ENCODE data around the gene ETNK2. TPM values are rescaled to one million over a fixed set of nuclear protein-coding genes. Genes with fewer than 3 reads are reported as not detected.
"Not testable (repeated sequence)": the region's sequence is repeated elsewhere in the genome, so short reads cannot be mapped to it uniquely, and the experiment has no call there.

ETNK2 gene
- total and polyA plus RNA-seq, 2 experiments from 2014 or later: 4.2 to 5.0 TPM

DNA sequence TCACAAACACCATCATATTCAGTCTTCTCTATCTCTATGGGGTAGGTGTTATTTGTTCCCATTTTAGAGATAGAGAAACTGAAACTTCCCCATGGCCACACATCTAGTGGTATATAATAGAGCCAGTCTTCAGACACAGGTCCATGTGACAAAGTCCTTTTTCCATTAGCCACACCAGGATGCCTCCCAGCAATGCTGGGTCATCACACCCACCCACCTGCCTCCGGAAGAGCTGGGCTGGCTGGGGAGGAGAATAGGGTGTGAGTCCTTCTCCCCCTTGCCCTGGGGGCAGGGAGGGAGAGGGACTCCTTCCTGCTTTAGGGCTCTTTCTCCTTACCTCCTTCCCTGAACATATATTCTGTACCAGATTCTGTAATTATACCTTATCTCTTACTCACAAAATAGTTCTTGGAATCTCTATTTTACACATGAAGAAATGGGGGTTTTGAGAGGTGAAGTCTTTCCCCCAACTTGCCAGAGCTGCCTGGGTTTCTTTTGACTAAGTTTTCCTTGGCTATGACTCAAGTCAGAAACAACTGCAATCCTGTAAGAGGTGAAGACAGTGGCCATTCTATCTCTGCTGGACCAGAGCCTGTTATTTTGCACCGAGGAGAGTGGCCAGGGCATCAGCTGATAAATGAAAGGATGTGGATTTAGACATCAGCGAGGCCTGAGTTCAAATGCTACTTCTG, 49.0 kb downstream of the ETNK2 start:
- in situ Hi-C loops (cut with MboI): no loop called here
- H3K4me1 ChIP-seq (ENCODE audit: insufficient read depth): peaks cover 23% of the 10 kb centered on the region
- no peak overlapping the region for H3K4me2 ChIP-seq (ENCODE audit: unreplicated experiment)
- H3K79me2 ChIP-seq (ENCODE audit: insufficient read depth): peaks cover 82% of the 10 kb centered on the region
- no peaks in the 10 kb centered on the region for H3K9me3 ChIP-seq (ENCODE audit: low read depth)
- no peak overlapping the region for H2AFZ ChIP-seq
- H3K9ac ChIP-seq: no peak overlapping the region
- no peak for TF ChIP-seq EZH2 (IDR thresholded peaks at IDR 0.05; ENCODE audit: insufficient read depth, poor library complexity, severe bottlenecking)
- TF ChIP-seq EZH2phosphoT487 (IDR thresholded peaks at IDR 0.05; ENCODE audit: insufficient read depth, low read depth): no peak
- H3F3A ChIP-seq (ENCODE audit: insufficient read depth): peaks cover 7% of the 10 kb centered on the region; the same call in 1 of the 2 replicates
- WGBS, 2 experiments (ENCODE audit: low coverage in 1 of 2, low lambda C conversion rate in 2 of 2, missing lambda C conversion rate in 2 of 2): 62 to 69% methylated on average over 3 of the region's 3 CpGs
- no peak overlapping the region for H3K27ac ChIP-seq
- no peaks in the 10 kb centered on the region for H4K20me1 ChIP-seq (ENCODE audit: insufficient read depth)
- no peaks in the 10 kb centered on the region for H3K36me3 ChIP-seq (ENCODE audit: low read depth)
- DNase-seq: peak; percentile 43
- no peaks in the 10 kb centered on the region for H3K9me2 ChIP-seq (ENCODE audit: insufficient read depth)
- H3K4me3 ChIP-seq: no peak overlapping the region
- H3K27me3 ChIP-seq (replicated peaks; ENCODE audit: insufficient read depth): no peaks in the 10 kb centered on the region

DNA sequence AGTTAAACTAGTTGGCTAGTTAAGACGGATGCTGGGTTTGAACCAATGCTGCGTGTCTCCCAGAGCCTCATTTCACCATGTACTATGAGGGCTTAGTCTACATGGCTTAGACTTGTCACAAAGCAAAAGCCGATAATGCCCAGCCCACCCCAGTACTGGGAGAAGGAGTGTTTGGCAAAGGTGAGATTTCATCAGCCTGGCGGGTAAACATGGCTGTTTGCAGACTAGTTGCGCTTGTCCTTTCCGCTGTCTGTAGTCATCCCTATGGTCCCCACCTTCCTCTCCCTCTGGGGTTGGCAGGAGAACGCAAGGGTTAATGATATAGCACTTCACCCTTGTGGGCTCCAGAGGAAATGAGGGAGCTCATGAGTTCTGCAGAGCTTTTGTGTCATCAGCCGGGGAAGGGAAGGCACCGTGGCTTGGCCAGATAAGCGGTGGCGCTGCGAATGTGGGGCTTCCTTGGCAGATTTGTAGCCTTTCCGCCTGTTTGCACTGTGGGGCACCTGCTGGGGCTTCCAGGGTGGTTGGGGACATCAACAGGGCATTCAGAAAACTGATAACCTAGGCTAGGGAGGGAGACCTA, 49.7 kb downstream of the ETNK2 start:
- H3F3A ChIP-seq (ENCODE audit: insufficient read depth): peaks cover 7% of the 10 kb centered on the region; the same call in 1 of the 2 replicates
- no peaks in the 10 kb centered on the region for H3K36me3 ChIP-seq (ENCODE audit: low read depth)
- H3K9me2 ChIP-seq (ENCODE audit: insufficient read depth): no peaks in the 10 kb centered on the region
- H2AFZ ChIP-seq: no peak overlapping the region
- no peak overlapping the region for H3K9ac ChIP-seq
- peaks cover 81% of the 10 kb centered on the region for H3K79me2 ChIP-seq (ENCODE audit: insufficient read depth)
- in situ Hi-C loops (cut with MboI): no loop called here
- H3K9me3 ChIP-seq (ENCODE audit: low read depth): no peaks in the 10 kb centered on the region
- H3K27ac ChIP-seq: no peak overlapping the region
- whole genome bisulfite sequencing, 2 experiments (ENCODE audit: low coverage in 1 of 2, low lambda C conversion rate in 2 of 2, missing lambda C conversion rate in 2 of 2): 74% methylated on average over 13 of the region's 13 CpGs
- H3K4me3 ChIP-seq: no peak overlapping the region
- H3K4me1 ChIP-seq (ENCODE audit: insufficient read depth): peaks cover 23% of the 10 kb centered on the region
- no peak for DNase-seq
- H4K20me1 ChIP-seq (ENCODE audit: insufficient read depth): no peaks in the 10 kb centered on the region
- no peak overlapping the region for H3K4me2 ChIP-seq (ENCODE audit: unreplicated experiment)
- no peaks in the 10 kb centered on the region for H3K27me3 ChIP-seq (replicated peaks; ENCODE audit: insufficient read depth)
- no peak for TF ChIP-seq EZH2phosphoT487 (IDR thresholded peaks at IDR 0.05; ENCODE audit: insufficient read depth, low read depth)
- TF ChIP-seq EZH2 (IDR thresholded peaks at IDR 0.05; ENCODE audit: insufficient read depth, poor library complexity, severe bottlenecking): no peak

GRCh38 chr1:204099754-204100153, 52.1 kb downstream of the ETNK2 start:
- H3K27me3 ChIP-seq (replicated peaks; ENCODE audit: insufficient read depth); H3K27ac ChIP-seq; H3K9ac ChIP-seq; H3K4me3 ChIP-seq; in situ Hi-C loops (cut with MboI); H3K36me3 ChIP-seq (ENCODE audit: low read depth); H3K9me2 ChIP-seq (ENCODE audit: insufficient read depth); H3K9me3 ChIP-seq (ENCODE audit: low read depth); H3K4me2 ChIP-seq (ENCODE audit: unreplicated experiment); H4K20me1 ChIP-seq (ENCODE audit: insufficient read depth); H2AFZ ChIP-seq; H3F3A ChIP-seq (ENCODE audit: insufficient read depth); DNase-seq: not testable (repeated sequence)
- Histone ChIP-seq H3K4me1 (ENCODE audit: insufficient read depth) (peaks cover 22% of the 10 kb centered on the region), H3K79me2 (ENCODE audit: insufficient read depth) (peaks cover 70% of the 10 kb centered on the region)
- WGBS, 2 experiments (ENCODE audit: low coverage in 1 of 2, low lambda C conversion rate in 2 of 2, missing lambda C conversion rate in 2 of 2): 85 to 93% methylated on average over 2 of the region's 2 CpGs

DNA sequence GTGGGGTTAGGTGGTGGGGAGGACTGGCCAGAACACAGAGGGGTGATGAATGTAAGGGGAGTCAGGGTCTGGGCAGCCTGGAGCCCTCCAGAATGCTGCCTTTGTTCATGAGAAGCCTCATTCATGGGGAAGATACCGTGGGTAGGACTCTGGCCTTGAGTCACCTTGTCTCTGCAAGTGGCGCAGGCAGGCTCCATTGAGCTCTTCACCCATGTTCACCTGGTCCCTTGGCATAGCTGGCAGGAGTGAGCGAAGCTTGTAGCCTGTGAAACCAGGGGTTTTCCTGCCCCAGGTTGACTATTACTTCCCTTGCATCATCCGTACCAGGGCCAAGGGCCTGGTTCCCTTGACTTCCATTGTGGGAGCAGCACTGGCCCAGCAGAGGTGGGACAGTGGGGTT, 53.2 kb downstream of the ETNK2 start:
- peaks cover 7% of the 10 kb centered on the region; the same call in 1 of the 2 replicates for H3F3A ChIP-seq (ENCODE audit: insufficient read depth)
- in situ Hi-C loops (cut with MboI): no loop called here
- no peak overlapping the region for H3K4me3 ChIP-seq
- no peak for TF ChIP-seq EZH2phosphoT487 (IDR thresholded peaks at IDR 0.05; ENCODE audit: insufficient read depth, low read depth)
- TF ChIP-seq EZH2 (IDR thresholded peaks at IDR 0.05; ENCODE audit: insufficient read depth, poor library complexity, severe bottlenecking): no peak
- no peak overlapping the region for H3K4me2 ChIP-seq (ENCODE audit: unreplicated experiment)
- H3K27me3 ChIP-seq (replicated peaks; ENCODE audit: insufficient read depth): no peaks in the 10 kb centered on the region
- no peak overlapping the region for H3K27ac ChIP-seq
- 85 to 87% methylated on average over 4 of the region's 4 CpGs for WGBS, 2 experiments (ENCODE audit: low coverage in 1 of 2, low lambda C conversion rate in 2 of 2, missing lambda C conversion rate in 2 of 2)
- no peak for DNase-seq
- H3K9me2 ChIP-seq (ENCODE audit: insufficient read depth): no peaks in the 10 kb centered on the region
- no peaks in the 10 kb centered on the region for H3K9me3 ChIP-seq (ENCODE audit: low read depth)
- H4K20me1 ChIP-seq (ENCODE audit: insufficient read depth): no peaks in the 10 kb centered on the region
- H3K4me1 ChIP-seq (ENCODE audit: insufficient read depth): peaks cover 11% of the 10 kb centered on the region
- no peaks in the 10 kb centered on the region for H3K36me3 ChIP-seq (ENCODE audit: low read depth)
- no peak overlapping the region for H2AFZ ChIP-seq
- H3K9ac ChIP-seq: no peak overlapping the region
- H3K79me2 ChIP-seq (ENCODE audit: insufficient read depth): peaks cover 66% of the 10 kb centered on the region
